ENCODE results near the gene ZNF385B.

ZNF385B gene

DNA sequence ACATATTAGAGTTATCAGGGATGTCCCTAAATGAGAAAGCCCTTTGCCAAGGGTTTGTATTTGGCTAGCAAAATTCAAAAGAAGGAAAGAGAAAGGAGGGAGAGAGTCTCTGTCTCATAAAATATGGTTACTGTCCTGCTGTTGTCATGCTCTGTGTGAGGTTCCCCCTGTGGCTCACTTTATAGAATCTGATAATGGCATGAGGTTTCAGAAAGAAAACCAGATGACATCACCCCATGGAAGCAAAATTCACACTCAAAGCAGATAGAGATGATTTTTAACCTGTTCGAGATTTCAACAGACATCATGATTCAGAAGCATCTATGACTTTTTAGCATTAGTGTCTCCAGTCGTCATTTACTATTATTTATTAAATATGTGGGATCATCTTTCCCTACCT, 431.8 kb downstream of the ZNF385B start:
- no peak for DNase-seq

DNA sequence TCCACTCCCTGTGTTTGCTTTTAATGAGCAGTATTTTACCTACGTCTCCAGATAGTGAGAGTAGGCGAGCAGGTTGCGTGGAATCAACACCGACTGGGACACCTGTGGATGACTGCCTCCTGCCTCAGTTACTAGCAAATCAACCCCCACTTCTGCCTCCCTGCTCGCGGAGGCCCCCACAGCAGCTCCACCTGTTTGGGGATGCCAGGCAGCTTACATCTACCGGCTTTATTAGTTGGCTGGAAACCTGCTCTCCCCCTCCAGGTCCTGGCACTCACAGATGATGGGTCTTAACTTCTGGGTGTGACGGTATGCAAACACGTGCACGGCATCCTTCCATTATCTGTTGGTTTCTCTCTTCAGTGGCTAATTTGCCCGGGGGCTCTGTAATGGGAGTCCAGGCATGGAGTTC, 432.3 kb downstream of the ZNF385B start:
- no peak for DNase-seq

DNA sequence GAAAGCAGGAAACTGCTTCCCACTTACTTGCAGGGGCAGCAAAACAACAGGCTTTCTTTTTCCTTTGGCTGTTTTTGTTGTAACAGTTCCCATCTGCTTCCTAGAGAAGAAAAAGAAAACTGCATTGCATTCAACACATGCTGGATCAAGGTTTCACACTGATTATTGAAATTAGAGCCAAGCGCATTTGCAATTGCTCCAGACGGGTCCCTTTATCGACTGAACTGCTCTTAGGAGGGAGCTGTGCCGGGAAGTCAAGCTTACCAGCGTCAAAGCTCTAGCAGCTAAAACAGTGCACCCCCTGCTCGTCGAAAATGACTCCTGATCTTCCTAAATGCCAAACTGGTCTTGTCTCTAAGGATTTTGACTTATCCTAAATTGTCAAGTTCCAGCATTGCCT, 432.8 kb downstream of the ZNF385B start:
- DNase-seq: no peak

DNA sequence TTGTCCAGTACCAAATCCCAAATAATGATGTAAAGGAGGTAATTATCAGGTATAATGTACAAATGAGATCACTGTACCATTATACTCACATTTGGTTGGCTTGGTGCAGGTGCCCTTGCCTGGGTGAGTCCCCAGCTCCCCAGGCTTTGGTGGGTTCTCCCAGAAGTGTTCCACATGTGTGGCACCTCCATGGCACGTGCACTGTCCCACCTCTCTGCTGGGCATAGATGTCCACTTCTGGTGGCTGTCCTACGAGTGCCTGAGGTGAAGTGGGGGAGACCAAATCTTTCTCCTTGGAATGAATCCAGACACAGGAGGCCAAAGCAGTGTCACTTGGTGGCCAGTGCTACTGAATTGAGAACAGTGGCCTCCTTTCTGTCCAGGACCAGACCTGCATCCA, 434.3 kb downstream of the ZNF385B start:
- no peak for DNase-seq

DNA sequence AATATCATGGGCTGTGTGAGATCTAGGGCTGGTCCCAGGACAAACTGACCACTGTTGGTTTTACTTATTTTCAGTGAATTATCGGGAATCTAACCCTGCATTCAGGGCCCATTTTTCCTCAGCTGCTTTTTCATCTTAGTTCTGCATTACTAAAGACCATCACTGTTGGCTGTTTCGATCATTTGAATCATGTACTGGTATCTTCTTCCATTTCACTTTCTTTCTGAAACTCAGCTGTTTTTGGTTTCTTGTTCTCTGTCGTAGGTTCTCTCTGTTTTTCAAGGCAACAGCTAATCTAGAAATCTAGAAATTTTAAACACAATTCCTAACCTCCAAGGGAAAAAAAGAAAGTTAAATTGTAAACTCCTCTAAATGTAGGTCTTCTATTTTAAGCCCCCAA, 436.8 kb downstream of the ZNF385B start:
- DNase-seq: no peak

DNA sequence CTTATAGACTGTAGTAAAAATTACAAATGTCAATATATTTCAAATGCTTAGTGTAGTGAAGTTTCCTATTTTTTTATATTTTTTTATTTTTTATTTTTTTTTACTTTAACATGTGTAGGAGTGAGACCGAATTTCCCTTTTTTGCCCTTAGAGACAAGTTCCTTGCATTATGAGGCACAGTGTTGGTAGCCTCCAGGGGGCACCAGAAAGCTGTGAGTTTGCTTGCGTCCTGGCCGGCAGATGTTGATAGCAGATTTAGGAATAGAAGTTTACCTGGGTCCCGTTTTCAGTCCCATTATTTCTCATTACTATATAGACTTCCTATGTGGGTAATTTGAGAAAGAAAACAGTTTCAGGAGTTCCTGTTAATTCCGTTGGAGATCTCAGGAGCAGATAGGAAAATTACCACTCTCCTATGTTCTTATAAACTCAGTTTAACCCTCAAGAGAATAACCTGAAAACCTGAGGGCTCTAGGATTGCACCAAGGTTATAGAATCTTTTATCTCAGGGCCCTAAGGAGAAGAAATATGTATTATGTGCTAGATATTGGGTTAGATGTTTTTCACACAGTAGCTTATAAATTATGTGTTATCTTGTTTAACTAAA, 439.3 kb downstream of the ZNF385B start:
- DNase-seq: peak; percentile 65

DNA sequence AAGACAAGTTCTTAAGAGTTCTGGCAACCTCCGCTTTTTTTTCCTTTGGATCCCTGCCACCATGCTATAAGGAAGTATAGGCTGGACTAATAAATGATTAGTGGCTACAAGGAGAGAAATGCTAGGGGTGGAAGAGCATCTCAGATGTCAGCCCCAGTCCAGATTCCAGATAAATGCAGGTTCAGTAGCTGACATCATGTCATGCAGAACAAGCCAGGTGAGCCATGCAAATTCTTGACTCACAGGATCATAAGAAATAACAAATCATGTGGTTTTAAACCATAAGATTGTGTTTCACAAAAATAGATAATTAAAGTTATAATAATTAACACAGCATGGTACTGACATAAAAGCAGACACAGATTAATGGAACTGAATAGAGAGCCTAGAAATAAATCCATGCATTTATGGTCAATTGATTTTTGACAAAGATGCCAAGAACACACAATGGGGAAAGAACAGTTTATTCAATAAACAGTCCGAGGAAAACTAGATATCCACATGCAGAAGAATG, 443.9 kb downstream of the ZNF385B start:
- peak; percentile 54 for DNase-seq

DNA sequence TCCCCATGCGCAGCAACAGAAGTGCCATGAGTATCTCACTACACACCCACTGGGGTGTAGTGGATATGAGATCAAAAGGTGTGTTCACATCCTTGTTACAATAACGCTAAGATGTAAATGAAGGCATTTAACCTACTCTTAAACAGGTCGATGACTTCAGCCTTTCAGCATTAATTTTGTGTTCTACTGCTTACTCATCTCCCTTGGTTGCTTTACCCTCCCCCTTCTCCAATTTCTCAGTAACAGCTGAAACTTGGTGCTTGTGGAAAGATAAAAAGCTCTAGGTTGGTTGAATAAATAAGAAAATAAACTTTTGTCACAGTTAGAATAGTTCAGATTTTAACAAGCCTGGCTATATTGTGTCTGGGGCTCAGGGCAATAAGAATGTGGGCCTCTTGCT, 449.3 kb downstream of the ZNF385B start:
- no peak for DNase-seq

DNA sequence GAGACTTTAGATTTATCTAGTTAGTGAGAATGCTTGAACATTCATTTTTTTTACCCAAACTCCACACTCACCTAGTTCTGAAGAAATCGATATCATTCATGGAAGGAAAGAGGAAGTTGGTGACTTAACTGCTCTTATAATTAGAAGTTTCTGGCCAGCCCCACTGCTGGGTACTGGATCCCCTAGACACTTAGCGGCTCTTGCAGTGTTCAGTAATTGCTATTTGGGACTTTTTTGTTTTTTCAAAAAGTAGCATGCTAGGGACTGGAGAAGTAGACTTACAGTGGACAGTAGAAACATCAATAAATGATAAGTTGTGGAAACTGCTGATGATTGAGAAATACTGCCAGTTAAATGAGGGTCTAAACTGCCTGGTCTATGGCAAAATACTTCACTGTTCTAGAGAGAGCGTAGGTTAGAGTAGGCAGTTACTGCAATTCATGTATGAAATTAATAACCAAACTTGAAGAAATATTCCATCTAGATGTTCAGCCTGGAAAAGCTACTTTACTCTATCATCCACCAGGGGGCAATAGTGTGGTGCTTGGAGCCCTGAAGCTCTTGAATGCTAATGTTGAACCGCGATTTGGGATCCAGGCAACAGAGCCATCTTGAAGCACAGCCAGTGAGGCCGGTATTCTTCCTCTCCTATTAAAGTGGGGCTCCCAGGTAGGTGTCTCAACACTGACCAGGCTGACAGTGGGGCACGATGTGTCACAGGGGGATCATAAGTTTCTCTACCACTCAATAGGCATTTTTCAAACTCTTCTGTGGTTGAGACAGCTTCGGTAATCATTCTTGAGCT, 450.7 kb downstream of the ZNF385B start:
- DNase-seq: no peak

DNA sequence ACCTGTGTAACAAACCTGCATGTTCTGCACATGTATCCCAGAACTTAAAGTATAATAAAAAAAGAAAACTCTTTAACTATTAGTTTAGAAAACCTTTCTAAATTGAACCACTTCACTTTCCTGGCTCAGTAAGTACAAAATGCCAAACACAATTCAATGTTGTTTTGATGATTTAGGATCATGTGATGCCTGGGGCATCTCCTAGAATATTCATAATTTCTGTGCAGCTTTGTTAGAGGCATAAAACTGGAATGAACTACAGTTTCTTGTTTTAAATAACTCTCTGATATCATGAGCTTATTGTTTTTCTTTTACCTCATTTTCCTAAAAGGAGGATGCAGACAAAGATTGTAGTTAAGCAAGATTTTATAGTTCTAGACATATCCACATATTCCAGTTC, 457.8 kb downstream of the ZNF385B start:
- DNase-seq: no peak

DNA sequence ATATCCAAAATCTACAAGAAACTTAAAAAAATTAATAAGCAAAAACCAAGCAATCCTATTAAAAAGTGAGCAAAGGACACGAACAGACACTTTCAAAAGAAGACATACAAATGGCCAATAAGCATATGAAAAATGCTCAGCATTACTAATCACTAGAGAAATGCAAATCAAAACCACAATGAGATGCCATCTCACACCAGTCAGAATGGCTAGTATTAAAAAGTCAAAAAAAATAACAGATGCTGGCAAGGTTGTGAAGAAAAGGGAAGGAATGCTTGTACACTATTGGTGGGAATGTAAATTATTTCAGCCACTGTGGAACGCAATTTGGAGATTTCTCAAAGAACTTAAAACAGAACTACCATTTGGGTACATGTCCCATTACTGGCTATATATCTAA, 467.9 kb downstream of the ZNF385B start:
- DNase-seq: no peak

Data from NCI-H774 (cell line).